GM12874 (cell line): ENCODE measurements around the gene FHDC1.

Experiments
- TF ChIP-seq, protein P1 (sequence below): IDR thresholded peaks from 2 replicates; pipeline ENCODE4 v1.5.1; 2011; ENCODE audit warnings: low read depth, mild to moderate bottlenecking, control low read depth, low read length, moderate library complexity; ENCODE audit not compliant: insufficient read depth

FHDC1 gene

DNA sequence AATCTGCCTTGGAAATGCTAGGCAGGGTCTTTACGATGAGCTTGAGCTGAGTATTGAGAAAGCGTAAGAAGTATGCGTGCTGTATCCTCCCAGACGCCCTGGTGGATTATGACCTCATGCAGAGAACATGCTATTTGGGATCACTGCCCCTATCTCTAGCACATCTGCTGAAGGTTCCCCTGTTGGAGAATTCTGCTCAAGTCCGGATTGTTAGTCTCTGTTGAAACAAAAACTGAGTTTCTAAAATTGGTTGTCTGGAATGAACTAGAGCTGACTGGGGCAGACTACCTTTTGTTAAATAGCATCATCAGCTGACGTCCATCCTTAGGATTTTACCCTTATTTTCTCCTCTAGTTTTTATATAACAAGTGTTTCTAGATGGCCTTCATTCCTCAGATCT is 7.5 kb downstream of the FHDC1 start:
- TF ChIP-seq, protein P1, sequence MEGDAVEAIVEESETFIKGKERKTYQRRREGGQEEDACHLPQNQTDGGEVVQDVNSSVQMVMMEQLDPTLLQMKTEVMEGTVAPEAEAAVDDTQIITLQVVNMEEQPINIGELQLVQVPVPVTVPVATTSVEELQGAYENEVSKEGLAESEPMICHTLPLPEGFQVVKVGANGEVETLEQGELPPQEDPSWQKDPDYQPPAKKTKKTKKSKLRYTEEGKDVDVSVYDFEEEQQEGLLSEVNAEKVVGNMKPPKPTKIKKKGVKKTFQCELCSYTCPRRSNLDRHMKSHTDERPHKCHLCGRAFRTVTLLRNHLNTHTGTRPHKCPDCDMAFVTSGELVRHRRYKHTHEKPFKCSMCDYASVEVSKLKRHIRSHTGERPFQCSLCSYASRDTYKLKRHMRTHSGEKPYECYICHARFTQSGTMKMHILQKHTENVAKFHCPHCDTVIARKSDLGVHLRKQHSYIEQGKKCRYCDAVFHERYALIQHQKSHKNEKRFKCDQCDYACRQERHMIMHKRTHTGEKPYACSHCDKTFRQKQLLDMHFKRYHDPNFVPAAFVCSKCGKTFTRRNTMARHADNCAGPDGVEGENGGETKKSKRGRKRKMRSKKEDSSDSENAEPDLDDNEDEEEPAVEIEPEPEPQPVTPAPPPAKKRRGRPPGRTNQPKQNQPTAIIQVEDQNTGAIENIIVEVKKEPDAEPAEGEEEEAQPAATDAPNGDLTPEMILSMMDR = no peak

DNA sequence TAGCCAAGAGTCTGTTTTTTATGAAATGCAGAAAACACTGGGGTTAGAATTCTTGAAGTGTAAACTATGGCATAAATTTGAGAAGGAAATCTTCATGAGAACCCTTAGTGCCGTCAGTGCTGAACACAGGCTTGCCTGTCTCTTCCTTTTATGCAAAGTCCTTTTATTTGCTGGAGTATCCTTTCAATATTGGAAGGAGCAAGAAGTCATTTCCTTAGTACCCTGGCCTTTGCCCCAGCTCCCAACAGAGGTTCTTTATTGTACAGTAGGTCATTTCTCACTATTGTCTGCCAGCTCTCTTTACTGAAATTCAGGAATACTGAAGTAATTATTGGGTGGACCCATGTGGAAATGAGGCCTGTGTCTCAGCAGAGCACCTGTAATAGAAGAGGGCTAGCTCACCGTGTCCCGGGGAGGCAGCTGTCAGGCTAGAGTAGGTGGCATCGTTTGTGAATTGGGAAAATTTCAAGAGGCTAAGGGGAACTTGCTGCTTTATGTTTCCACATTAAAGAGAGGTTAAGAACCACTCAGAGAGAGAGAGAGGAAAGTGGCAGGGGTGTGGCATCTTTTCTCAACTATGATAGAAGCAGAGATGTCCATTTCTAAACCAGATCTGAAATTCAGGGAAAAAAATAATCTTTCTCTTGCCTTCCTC is 8.7 kb downstream of the FHDC1 start:
- TF ChIP-seq, protein P1 = no peak

DNA sequence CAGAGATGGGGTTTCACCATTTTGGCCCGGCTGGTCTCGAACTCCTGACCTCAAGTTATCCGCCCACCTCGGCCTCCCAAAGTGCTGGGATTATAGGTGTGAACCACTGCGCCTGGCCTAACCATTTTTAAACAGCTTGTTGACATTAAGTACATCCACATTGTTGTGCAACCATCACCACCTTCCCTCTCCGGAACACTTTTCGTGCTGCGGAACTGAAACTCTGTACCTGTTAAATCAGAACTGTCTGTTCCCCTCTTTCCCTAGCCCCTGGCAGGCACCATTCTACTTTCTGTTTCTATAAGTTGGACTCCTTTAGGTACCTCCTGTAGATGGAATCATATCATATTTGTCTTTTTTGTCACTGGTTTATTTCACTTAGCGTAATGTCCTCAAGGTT is 9.5 kb downstream of the FHDC1 start:
- TF ChIP-seq, protein P1 = no peak

DNA sequence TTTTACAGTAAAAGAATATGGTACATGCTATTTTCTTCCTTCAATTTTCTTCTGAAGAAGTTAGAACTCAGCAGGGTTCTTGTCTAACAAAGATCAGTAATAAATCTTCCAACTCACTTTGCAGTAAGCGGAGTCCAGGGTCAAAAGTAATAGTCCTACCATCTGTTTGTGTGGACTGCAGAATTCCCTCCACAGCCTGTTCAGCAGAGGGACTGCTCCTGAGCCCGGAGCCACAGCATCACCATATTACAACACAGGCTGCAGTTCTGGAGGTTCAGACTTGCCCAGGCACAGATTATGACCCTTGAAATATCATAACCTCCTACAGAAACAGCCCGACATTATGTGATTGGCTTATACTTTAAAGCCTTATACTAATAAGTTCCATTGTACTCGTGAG is 10.3 kb downstream of the FHDC1 start:
- TF ChIP-seq, protein P1 = no peak

DNA sequence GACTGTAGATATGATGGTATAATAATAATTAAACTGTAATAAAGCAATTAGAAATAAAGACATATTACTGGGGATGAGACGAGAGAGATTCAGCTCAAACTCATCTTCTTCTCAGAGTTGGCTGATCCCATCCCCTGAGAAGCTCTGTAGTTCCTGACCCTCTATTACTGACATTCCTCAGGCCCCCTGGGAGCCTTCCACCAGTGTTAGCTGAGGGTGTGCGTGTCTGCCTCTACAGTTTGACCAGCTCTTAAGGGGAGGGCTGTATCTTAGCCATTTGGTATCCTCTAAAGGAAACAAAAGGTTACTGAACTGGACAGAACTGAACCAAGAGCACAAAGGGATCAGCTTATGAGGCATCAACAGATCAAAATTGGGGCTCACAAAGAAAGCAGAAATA is 11.2 kb downstream of the FHDC1 start:
- TF ChIP-seq, protein P1 = no peak

DNA sequence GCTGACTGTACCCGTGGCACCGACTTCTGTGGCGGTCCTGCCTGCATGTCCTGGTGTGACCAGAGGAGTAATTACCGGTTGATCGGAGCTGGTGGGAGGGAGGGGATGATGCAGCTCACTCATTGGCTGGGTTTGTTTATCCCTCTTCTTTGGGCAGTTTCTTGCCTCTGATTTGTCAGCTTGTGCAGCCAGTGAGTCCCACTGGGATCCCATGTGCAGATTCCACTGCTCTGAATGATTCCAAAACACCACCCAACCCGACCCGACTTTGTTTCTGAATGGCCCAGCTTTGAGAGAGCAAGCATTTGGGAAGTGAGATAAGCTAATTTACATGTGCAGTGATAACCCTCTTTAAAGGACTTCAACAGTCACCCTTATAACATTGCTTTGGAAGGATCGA is 13.8 kb downstream of the FHDC1 start:
- TF ChIP-seq, protein P1 = no peak

DNA sequence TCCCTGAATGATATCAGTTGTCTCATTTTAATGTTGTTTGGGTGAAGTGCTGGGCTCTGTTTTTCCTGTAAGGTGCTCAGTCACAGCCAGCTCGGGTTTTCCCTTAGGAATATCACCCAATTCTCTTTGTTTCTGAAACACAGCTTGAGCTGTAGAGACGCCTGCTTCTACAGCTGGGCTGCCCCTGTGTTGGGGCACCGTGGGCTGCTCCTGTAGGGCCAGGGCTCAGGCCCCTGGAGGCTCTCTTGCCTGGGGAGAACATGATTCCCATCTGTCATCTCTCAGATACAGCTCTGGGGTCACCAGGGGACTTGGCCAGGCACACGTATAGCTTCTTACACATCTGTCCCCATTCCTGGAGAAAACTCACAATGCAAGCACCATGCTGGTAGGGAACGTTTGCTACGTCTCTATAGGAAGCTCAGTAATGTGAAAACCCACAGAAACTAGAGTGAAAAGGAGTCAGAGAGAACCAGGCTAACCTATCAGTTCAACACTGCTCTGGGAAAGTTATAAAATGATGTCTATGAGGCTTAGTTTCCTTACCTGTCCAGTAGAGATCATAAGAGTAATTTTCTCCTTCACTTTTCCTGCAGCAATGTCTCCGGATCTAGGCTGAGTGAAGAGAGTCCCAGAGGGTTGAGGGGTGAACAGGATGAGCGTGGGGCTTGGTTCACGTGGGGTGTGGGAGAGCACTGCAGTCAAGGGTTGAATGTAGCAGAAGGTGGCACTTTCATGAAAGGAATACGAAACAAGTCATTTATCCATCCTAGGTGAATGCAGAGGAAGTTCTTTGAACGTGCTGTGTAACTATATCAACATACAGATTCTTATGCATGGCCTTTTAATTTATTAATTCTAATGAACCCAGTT is 14.5 kb downstream of the FHDC1 start:
- TF ChIP-seq, protein P1 = no peak
